NCI-H526 treated with DMSO at 0.1 percent for 48 hours (cell line): Measurements from ENCODE around the gene KIF3B.
"Not testable (repeated sequence)": the region's sequence is repeated elsewhere in the genome, so short reads cannot be mapped to it uniquely, and the experiment has no call there.

Experiments used
- DNase-seq: peaks from one replicate; lab custom pipeline; 2025; lab: John Stamatoyannopoulos, UW

KIF3B gene

GRCh38 chr20:32248043-32248442 lies 29.4 kb upstream of the KIF3B start:
- no peak for DNase-seq

- DNase-seq = no peak
Observed at GRCh38 chr20:32249030-32249738, 28.3 kb upstream of the KIF3B start.

- DNase-seq = no peak
Observed at GRCh38 chr20:32251470-32251869, 26.0 kb upstream of the KIF3B start.

DNA sequence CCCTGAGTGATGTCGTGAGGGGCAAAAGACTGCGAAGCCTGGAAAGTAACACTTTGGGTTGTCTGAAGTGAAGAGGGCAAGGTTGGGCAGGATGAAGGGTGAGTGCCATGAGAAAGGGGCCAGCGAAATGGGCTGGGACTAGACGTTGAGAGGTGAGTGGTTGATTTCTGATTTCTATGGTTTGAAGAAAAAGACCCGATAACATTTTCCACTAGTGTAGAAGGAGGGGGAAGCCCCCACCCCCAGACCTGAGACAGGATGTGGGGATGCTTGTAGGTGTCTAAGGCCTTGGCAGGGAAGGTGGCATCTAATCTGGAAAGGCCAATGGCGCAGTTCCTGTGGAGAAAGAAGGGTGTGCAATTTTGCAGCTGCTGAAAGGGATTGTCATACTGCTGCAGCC lies 25.3 kb upstream of the KIF3B start:
- DNase-seq = no peak

DNA sequence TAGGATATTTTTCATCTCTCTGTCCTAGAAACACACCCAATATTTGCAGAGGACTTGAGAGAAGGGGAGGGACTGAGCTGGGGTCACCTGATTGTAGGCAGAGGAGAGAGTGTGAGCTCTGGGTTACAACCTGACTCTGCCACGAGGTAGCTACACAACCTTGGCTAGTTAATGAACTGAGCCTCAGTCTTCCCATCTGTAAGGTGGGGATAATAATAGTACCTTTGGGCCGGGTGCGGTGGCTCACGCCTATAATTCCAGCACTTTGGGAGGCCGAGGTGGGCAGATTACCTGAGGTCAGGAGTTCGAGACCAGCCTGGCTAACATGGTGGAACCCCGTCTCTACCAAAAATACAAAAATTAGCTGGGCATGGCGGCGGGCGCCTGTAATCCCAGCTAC lies 16.5 kb upstream of the KIF3B start:
- DNase-seq = not testable (repeated sequence)

DNA sequence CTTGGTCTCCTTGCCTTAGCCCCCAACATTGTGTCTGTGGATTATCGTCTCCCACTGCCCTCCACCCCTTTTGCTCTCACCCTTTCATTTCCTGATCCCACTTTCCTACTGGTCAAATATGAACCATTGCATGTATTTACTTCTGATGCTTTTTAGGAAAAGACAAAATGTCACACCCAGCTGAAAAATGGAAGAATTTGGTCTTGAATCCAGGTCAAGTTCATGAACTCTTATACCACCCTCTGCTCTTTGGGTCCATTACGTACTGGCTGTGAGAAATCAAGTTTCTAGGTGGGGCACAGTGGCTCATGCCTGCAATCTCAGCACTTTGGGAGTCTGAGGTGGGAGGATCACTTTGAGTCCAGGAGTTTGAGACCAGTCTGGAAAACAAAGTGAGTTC lies 15.8 kb upstream of the KIF3B start:
- no peak for DNase-seq

GRCh38 chr20:32263398-32263954 lies 14.0 kb upstream of the KIF3B start:
- no peak for DNase-seq

GRCh38 chr20:32271620-32272019 lies 5.8 kb upstream of the KIF3B start:
- DNase-seq = no peak

GRCh38 chr20:32274359-32274758 lies 3.1 kb upstream of the KIF3B start:
- DNase-seq = no peak

DNA sequence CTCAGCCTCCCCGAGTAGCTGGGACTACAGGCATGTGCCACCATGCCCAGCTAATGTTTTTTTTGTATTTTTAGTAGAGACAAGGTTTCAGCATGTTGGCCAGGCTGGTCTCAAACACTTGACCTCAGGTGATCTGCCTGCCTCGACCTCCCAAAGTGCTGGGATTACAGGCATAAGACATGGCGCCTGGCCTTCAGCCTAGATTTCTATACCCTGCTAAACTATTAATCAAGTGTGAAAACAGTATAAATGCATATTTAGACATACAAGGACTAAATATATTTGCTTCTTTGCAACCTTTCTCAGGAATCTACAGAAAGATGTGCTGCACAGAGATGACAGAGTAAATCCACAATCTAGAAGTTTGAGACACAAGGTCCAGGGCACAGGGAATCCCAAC lies 2.3 kb upstream of the KIF3B start:
- DNase-seq = not testable (repeated sequence)

- DNase-seq = no peak
Observed at GRCh38 chr20:32278199-32278643, 770 bp downstream of the KIF3B start.

GRCh38 chr20:32281711-32282110 lies 4.3 kb downstream of the KIF3B start:
- no peak for DNase-seq

GRCh38 chr20:32282461-32282860 lies 5.0 kb downstream of the KIF3B start:
- DNase-seq = no peak

DNA sequence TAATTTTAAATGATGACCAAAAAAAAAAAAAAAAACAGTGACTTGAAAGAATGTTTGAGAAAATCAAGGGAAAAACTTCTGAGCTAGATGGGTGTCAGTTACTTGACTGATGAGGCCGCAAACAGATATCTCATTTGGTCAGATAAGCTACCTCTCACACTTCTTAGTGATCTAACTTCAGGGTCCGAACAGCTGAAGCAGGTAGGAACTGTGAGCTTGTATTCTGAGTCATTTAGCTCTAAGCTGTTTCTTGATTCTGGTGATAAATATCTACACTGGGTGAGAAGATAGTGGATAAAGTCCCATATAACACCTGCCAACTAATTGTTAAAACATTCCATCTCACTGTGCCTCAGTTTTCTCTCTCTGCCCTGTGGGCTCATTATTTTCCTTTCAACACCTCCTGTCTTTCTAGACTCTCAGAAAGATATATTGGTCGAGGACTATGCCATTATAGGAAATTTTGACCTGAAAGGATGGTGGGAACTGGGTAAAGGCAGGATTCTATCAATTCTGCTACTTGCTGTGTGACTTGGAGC lies 7.7 kb downstream of the KIF3B start:
- DNase-seq = no peak

DNA sequence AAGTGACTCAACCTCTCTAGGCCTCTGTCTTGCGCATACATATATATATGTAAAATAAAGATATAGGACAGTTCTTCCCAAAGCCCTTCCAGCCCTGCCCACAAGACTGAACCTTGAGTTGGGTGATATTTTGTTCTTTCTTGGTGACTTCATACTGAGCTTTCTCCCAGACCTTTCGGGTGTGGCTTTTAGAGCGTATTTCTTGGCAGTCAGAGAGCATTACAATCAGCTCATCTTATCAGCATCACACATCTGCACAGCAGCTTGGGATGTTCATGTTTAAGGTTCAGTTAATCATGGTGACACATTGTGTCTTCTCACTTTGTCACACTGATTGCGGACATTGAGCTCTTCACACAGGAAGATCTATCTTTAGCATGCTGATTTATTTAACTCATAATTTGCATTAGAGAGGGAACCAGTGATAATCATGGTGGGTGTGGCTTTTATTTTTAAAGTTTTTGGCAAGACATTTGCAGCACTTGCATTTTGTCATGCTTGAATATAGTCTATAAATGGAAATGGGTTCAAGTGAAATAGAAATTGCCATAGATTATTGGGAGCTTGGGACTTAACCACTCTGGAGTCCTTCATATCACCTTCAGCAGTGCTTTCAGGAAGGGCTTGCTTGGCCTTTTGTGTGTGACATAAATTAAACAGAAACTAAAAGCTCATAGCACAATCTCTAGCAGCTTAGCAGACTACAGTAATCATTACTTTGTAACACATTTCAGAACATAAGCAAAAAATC lies 8.3 kb downstream of the KIF3B start:
- no peak for DNase-seq

DNA sequence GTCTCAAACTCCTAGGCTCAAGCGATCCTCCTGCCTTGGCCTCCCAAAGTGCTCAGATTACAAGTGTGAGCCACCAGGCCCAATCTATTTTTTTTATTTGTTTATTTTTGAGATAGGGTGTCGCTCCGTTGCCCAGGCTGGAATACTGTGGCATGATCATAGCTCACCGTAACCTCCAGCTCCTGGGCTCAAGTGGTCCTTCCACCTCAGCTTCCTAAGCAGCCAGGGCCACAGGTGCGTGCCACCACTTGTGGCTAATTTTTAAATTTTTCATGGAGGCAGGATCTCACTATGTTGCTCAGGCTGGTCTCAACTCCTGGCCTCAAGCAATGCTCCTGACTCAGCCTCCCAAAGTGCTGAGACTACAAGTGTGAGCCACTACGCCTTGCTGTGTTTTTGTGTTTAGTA lies 9.8 kb downstream of the KIF3B start:
- DNase-seq = no peak

- no peak for DNase-seq
Observed at GRCh38 chr20:32288225-32288849, 10.9 kb downstream of the KIF3B start.

GRCh38 chr20:32289299-32289660 lies 11.8 kb downstream of the KIF3B start:
- not testable (repeated sequence) for DNase-seq

GRCh38 chr20:32289661-32290431 lies 12.4 kb downstream of the KIF3B start:
- DNase-seq = no peak

- no peak for DNase-seq
Observed at GRCh38 chr20:32291166-32291565, 13.7 kb downstream of the KIF3B start.

DNA sequence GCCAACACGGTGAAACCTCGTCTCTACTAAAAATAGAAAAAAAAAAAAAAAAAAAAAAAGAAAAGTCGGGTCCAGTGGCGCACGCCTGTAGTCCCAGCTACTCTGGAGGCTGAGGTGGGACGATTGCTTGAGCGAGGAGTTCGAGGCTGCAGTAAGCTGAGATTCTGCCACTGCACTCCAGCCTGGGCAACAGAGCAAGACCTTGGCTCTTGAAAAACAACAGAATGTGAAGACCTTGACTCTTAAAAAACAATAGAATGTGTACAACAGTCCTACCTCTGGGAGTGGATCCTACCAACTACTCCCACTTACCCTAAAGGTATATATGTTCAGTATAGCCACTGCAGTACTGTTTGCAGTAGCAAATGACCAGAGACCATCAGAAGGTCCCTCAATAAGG lies 15.1 kb downstream of the KIF3B start:
- DNase-seq = no peak

DNA sequence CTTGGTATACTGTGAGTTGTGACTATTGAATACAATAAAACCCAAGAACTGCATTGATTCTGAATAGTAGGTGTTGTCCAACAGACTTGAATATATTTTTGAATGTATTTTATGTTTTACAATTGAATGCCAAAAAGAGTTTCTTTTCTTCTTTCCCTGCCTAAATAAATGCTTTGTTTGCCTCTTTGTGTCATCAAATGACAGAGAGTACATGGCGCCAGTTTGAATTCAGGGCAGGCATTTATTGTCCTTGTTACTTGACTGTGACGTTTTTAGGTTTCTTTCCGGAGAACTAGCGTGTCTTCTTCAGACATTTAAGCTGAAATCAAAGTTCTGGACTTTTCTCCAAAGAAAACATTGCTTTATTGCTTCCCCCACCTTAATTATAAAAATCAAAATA lies 16.6 kb downstream of the KIF3B start:
- DNase-seq = no peak
